Endothelial cell (in vitro differentiated cells): ENCODE data around the gene TBCK. TPM values are rescaled to one million over a fixed set of nuclear protein-coding genes. Genes with fewer than 3 reads are reported as not detected.

Experiments used
- DNase-seq: peaks from one replicate; pipeline ENCODE4 v3.0.0; 2021; ENCODE audit warnings: low spot score
- H3K27ac Mint-ChIP-seq: one replicate; pipeline ENCODE4 v1.8.0; 2021; ENCODE audit warnings: mixed read lengths, inconsistent platforms; ENCODE audit not compliant: unreplicated experiment
- H3K27me3 Mint-ChIP-seq: one replicate; pipeline ENCODE4 v1.8.0; 2021; ENCODE audit warnings: mild to moderate bottlenecking, moderate library complexity, mixed read lengths, inconsistent platforms; ENCODE audit not compliant: unreplicated experiment
- H3K36me3 Mint-ChIP-seq: one replicate; pipeline ENCODE4 v1.8.0; 2021; ENCODE audit warnings: mild to moderate bottlenecking, low read depth, mixed read lengths, inconsistent platforms; ENCODE audit not compliant: unreplicated experiment
- H3K4me1 Mint-ChIP-seq: one replicate; pipeline ENCODE4 v1.8.0; 2021; ENCODE audit warnings: mild to moderate bottlenecking, mixed read lengths, inconsistent platforms; ENCODE audit not compliant: unreplicated experiment
- H3K4me3 Mint-ChIP-seq: one replicate; pipeline ENCODE4 v1.8.0; 2021; ENCODE audit warnings: mild to moderate bottlenecking, mixed read lengths, inconsistent platforms; ENCODE audit not compliant: unreplicated experiment
- H3K9me3 Mint-ChIP-seq: one replicate; pipeline ENCODE4 v1.8.0; 2021; ENCODE audit warnings: mixed read lengths, inconsistent platforms; ENCODE audit not compliant: unreplicated experiment
- total RNA-seq: library from RNA; stranded (reverse); fragmentation: NEBNext Ultra II Directional; extraction: Animal tissue kit (Norgen Biotek cat#: 25700); gene quantifications from one replicate; pipeline ENCODE4 v1.2.1, GENCODE V29; 2021; ENCODE audit not compliant: unreplicated experiment
- TF ChIP-seq, protein P1 (sequence below): fragments of 200-600 bp; sonication (generic); IDR thresholded peaks from one replicate; pipeline ENCODE4 v1.5.0; 2021; ENCODE audit warnings: antibody characterized with exemption; ENCODE audit not compliant: unreplicated experiment

The TBCK gene
- total RNA-seq, 1 donor from 2014 or later = 48.6 TPM

DNA sequence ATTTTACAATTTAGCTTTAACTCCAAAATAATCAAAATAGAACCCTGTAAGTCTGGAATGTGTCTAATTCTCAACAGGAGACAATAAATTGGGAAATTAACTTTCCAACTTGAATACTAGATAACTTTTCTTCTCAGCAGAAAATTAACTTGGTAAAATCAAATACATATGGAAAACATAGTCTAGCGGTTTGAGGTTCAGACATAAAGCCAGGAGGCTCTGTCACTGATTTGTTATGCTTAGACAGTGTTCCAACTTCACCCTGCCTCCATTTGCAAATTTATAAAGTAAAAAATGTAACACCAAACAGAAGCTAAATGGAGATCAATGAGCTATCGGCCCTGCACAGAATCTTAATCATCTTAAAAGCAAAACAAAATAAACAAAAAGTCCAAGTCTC, 46.3 kb downstream of the TBCK start:
- no peaks in the 10 kb centered on the region for H3K9me3 Mint-ChIP-seq
- no peak overlapping the region for H3K4me3 Mint-ChIP-seq

GRCh38 chr4:106268786-106269185, 47.2 kb downstream of the TBCK start:
- peaks cover 5% of the 10 kb centered on the region for H3K36me3 Mint-ChIP-seq
- H3K27ac Mint-ChIP-seq = no peak overlapping the region
- no peak for DNase-seq
- no peaks in the 10 kb centered on the region for H3K9me3 Mint-ChIP-seq
- H3K4me3 Mint-ChIP-seq = no peak overlapping the region
- TF ChIP-seq, protein P1, sequence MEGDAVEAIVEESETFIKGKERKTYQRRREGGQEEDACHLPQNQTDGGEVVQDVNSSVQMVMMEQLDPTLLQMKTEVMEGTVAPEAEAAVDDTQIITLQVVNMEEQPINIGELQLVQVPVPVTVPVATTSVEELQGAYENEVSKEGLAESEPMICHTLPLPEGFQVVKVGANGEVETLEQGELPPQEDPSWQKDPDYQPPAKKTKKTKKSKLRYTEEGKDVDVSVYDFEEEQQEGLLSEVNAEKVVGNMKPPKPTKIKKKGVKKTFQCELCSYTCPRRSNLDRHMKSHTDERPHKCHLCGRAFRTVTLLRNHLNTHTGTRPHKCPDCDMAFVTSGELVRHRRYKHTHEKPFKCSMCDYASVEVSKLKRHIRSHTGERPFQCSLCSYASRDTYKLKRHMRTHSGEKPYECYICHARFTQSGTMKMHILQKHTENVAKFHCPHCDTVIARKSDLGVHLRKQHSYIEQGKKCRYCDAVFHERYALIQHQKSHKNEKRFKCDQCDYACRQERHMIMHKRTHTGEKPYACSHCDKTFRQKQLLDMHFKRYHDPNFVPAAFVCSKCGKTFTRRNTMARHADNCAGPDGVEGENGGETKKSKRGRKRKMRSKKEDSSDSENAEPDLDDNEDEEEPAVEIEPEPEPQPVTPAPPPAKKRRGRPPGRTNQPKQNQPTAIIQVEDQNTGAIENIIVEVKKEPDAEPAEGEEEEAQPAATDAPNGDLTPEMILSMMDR = no peak
- peaks cover 5% of the 10 kb centered on the region for H3K4me1 Mint-ChIP-seq
- H3K27me3 Mint-ChIP-seq = no peaks in the 10 kb centered on the region

More for the DNA sequence above, 46.3 kb downstream of the TBCK start:
- peaks cover 11% of the 10 kb centered on the region for H3K4me1 Mint-ChIP-seq
- peaks cover 12% of the 10 kb centered on the region for H3K36me3 Mint-ChIP-seq
- TF ChIP-seq, protein P1 = no peak
- DNase-seq = no peak
- no peaks in the 10 kb centered on the region for H3K27me3 Mint-ChIP-seq
- no peak overlapping the region for H3K27ac Mint-ChIP-seq

- H3K27ac Mint-ChIP-seq = no peak overlapping the region
- no peak for DNase-seq
- H3K4me3 Mint-ChIP-seq = no peak overlapping the region
- no peaks in the 10 kb centered on the region for H3K4me1 Mint-ChIP-seq
- TF ChIP-seq, protein P1 = no peak
- H3K27me3 Mint-ChIP-seq = no peaks in the 10 kb centered on the region
- no peaks in the 10 kb centered on the region for H3K36me3 Mint-ChIP-seq
- no peaks in the 10 kb centered on the region for H3K9me3 Mint-ChIP-seq
Measured at GRCh38 chr4:106266201-106266600, 49.8 kb downstream of the TBCK start.

GRCh38 chr4:106264331-106264728, 51.7 kb downstream of the TBCK start:
- Mint-ChIP-seq H3K4me3 (no peak overlapping the region), H3K4me1 (no peaks in the 10 kb centered on the region)
- DNase-seq = no peak

DNA sequence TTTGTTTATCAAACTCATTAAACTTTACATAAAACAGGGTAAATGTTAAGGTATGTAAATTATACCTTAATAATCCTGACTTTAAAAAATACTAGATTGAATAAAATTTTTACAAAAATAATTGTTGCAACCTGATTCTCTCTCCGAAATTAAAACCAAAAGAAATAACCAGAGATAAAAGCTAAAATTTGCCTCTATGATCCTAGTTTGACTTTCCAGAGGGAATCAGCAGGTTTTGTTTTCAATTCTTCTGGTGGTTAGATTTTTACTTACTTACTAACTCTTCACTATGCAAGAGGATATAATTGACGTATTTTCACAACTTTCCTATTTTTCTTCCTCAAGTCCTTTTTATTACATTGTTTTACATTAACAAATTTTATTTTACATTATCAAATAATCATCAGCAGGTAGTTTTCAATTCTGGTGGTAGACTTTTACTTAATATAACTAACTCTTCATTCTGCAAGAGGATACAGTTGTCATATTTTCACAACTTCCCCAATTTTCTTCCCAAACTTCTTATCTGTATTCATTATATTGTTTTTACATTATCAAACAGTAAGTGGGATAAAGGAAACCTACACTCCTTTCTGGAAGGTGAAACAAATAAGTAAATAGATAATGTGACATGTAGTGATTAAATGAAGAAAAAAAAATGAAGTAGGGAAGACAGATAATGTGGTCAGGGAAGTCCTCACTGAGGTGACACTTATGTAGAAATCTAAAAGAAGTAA, 52.2 kb downstream of the TBCK start:
- no peak for DNase-seq
- TF ChIP-seq, protein P1 = no peak
- Mint-ChIP-seq H3K4me3 (no peak overlapping the region), H3K36me3 (no peaks in the 10 kb centered on the region), H3K27me3 (no peaks in the 10 kb centered on the region), H3K9me3 (no peaks in the 10 kb centered on the region), H3K27ac (no peak overlapping the region), H3K4me1 (no peaks in the 10 kb centered on the region)

More at GRCh38 chr4:106264331-106264728, 51.7 kb downstream of the TBCK start:
- TF ChIP-seq, protein P1 = no peak
- H3K9me3 Mint-ChIP-seq = no peaks in the 10 kb centered on the region
- H3K27me3 Mint-ChIP-seq = no peaks in the 10 kb centered on the region
- no peaks in the 10 kb centered on the region for H3K36me3 Mint-ChIP-seq
- H3K27ac Mint-ChIP-seq = no peak overlapping the region
